IMR-90 (cell line): Measurements from ENCODE around the gene ARHGEF7. TPM values are rescaled to one million over a fixed set of nuclear protein-coding genes. Genes with fewer than 3 reads are reported as not detected.

Experiments
- ATAC-seq: fragments of 200-7000 bp; cut with Tn5 transposase; 2 replicates; pipeline ENCODE4 v1.9.1; 2020; ENCODE audit warnings: low read depth, mild to moderate bottlenecking, moderate library complexity
- BruUV-seq: library from RNA; stranded (reverse); fragments of 400-500 nt; replicated peaks from 2 replicates; lab custom pipeline; 2021; lab: Mats Ljungman, UMichigan
- CTCF ChIA-PET: fragments of 300-600 bp; formaldehyde crosslinking; extraction: SDS; loops from one replicate; lab custom pipeline; 2021; ENCODE audit warnings: antibody characterized with exemption; lab: Yijun Ruan, JAX
- POLR2A ChIA-PET: fragments of 300-600 bp; sonication (Branson Sonifier 250); formaldehyde crosslinking; loops from one replicate; lab custom pipeline; 2022; ENCODE audit warnings: antibody characterized with exemption; ENCODE audit not compliant: unreplicated experiment; lab: Charles Lee
- DNase-seq: peaks from one replicate; pipeline ENCODE4 v3.0.0; 2013
- H2AFZ ChIP-seq: replicated peaks from 2 replicates; pipeline ENCODE3; 2013; ENCODE audit warnings: low read length, mild to moderate bottlenecking; ENCODE audit not compliant: poor library complexity
- H2AK5ac ChIP-seq: 2 replicates; pipeline ENCODE4 v1.6.1; 2013; ENCODE audit warnings: low read depth, low read length, inconsistent platforms
- H2AK9ac ChIP-seq: replicated peaks from 2 replicates; pipeline ENCODE3; 2013; ENCODE audit warnings: mild to moderate bottlenecking, low read depth, low read length, moderate library complexity; ENCODE audit not compliant: poor library complexity
- H2BK120ac ChIP-seq: 2 replicates; pipeline ENCODE4 v1.6.1; 2013; ENCODE audit warnings: low read depth, low read length, inconsistent platforms
- H2BK15ac ChIP-seq: 3 replicates; pipeline ENCODE4 v1.6.1; 2013; ENCODE audit warnings: low read depth, low read length, inconsistent platforms
- H2BK20ac ChIP-seq: 2 replicates; pipeline ENCODE4 v1.6.1; 2013; ENCODE audit warnings: low read depth, mild to moderate bottlenecking, inconsistent platforms, low read length, moderate library complexity
- H2BK5ac ChIP-seq: 2 replicates; pipeline ENCODE4 v1.6.1; 2013; ENCODE audit warnings: mild to moderate bottlenecking, low read depth, low read length, inconsistent platforms; ENCODE audit not compliant: poor library complexity, severe bottlenecking
- H3K14ac ChIP-seq: replicated peaks from 2 replicates; pipeline ENCODE4 v1.6.1; 2013; ENCODE audit warnings: low read depth, low read length, inconsistent platforms
- H3K18ac ChIP-seq: 2 replicates; pipeline ENCODE4 v1.6.1; 2013; ENCODE audit warnings: low read depth, low read length, control low read depth
- H3K23ac ChIP-seq: 2 replicates; pipeline ENCODE4 v1.6.1; 2013; ENCODE audit warnings: low read depth, low read length, inconsistent platforms
- H3K27ac ChIP-seq: 2 replicates; pipeline ENCODE4 v1.5.1; 2013; ENCODE audit warnings: mild to moderate bottlenecking, control low read depth, low read length; ENCODE audit not compliant: insufficient read depth
- H3K27me3 ChIP-seq: 2 replicates; pipeline ENCODE4 v1.6.1; 2013; ENCODE audit warnings: low read length; ENCODE audit not compliant: control insufficient read depth, insufficient read depth
- H3K36me3 ChIP-seq: 2 replicates; pipeline ENCODE4 v1.6.1; 2013; ENCODE audit warnings: low read length, mixed read lengths; ENCODE audit not compliant: control insufficient read depth, insufficient read depth
- H3K4ac ChIP-seq: 2 replicates; pipeline ENCODE4 v1.6.1; 2013; ENCODE audit warnings: low read depth, low read length, inconsistent platforms
- H3K4me1 ChIP-seq: 2 replicates; pipeline ENCODE4 v1.6.1; 2013; ENCODE audit warnings: low read length, mixed read lengths; ENCODE audit not compliant: control insufficient read depth, insufficient read depth
- H3K4me2 ChIP-seq: 2 replicates; pipeline ENCODE4 v1.6.1; 2013; ENCODE audit warnings: low read depth, mild to moderate bottlenecking, control low read depth, low read length, moderate library complexity
- H3K4me3 ChIP-seq: 2 replicates; pipeline ENCODE4 v1.5.1; 2013; ENCODE audit warnings: low read depth, mild to moderate bottlenecking, control low read depth, low read length, moderate library complexity; ENCODE audit not compliant: insufficient read depth
- H3K56ac ChIP-seq: 2 replicates; pipeline ENCODE4 v1.6.1; 2013; ENCODE audit warnings: low read length, inconsistent platforms; ENCODE audit not compliant: insufficient read depth; ENCODE audit errors: extremely low read depth
- H3K79me1 ChIP-seq, 2 experiments: 2 replicates each; pipeline ENCODE4 v1.6.1; 2013; ENCODE audit warnings: low read length in 2 of 2, inconsistent platforms in 1 of 2, low read depth in 1 of 2
- H3K9ac ChIP-seq: 2 replicates; pipeline ENCODE4 v1.6.1; 2013; ENCODE audit warnings: low read depth, low read length, control low read depth
- H3K9me1 ChIP-seq: 2 replicates; pipeline ENCODE4 v1.6.1; 2013; ENCODE audit warnings: low read length, inconsistent platforms; ENCODE audit not compliant: insufficient read depth
- H3K9me3 ChIP-seq: 2 replicates; pipeline ENCODE4 v1.6.1; 2013; ENCODE audit warnings: low read length; ENCODE audit not compliant: control insufficient read depth, insufficient read depth
- H4K20me1 ChIP-seq: 2 replicates; pipeline ENCODE4 v1.6.1; 2013; ENCODE audit warnings: low read length, inconsistent platforms; ENCODE audit not compliant: insufficient read depth
- H4K5ac ChIP-seq: 2 replicates; pipeline ENCODE4 v1.6.1; 2013; ENCODE audit warnings: mild to moderate bottlenecking, low read depth, low read length, control low read depth
- H4K8ac ChIP-seq, 2 experiments: 2 replicates each; pipeline ENCODE4 v1.6.1; 2013; ENCODE audit warnings: low read depth in 2 of 2, low read length in 2 of 2, control low read depth in 1 of 2, inconsistent platforms in 1 of 2
- H4K91ac ChIP-seq: 2 replicates; pipeline ENCODE4 v1.6.1; 2013; ENCODE audit warnings: low read depth, low read length, inconsistent platforms; ENCODE audit not compliant: insufficient read depth
- BHLHE40 ChIP-seq: fragments of 150-350 bp; IDR thresholded peaks from 2 replicates; pipeline ENCODE4 v1.6.1; 2016; ENCODE audit warnings: mild to moderate bottlenecking, low read depth, low read length
- CEBPB ChIP-seq: IDR thresholded peaks from 2 replicates; pipeline ENCODE4 v1.6.1; 2012; ENCODE audit warnings: low read depth, low read length, improper control_type of control experiment
- CHD1 ChIP-seq: IDR thresholded peaks from 2 replicates; pipeline ENCODE4 v1.6.1; 2012; ENCODE audit warnings: low read depth, low read length, improper control_type of control experiment
- MAFK ChIP-seq: IDR thresholded peaks from 2 replicates; pipeline ENCODE4 v1.6.1; 2012; ENCODE audit warnings: low read depth, low read length, improper control_type of control experiment
- MAZ ChIP-seq: IDR thresholded peaks from 2 replicates; pipeline ENCODE4 v1.6.1; 2012; ENCODE audit warnings: low read depth, mild to moderate bottlenecking, low read length, improper control_type of control experiment, moderate library complexity, borderline replicate concordance
- MXI1 ChIP-seq: IDR thresholded peaks from 2 replicates; pipeline ENCODE4 v1.6.1; 2012; ENCODE audit warnings: low read depth, mild to moderate bottlenecking, low read length, moderate library complexity, borderline replicate concordance
- NFE2L2 ChIP-seq: fragments of 150-350 bp; IDR thresholded peaks from 2 replicates; pipeline ENCODE4 v1.6.1; 2016; ENCODE audit warnings: low read depth, mild to moderate bottlenecking, low read length
- POLR2A ChIP-seq: IDR thresholded peaks from 2 replicates; pipeline ENCODE4 v1.6.1; 2012; ENCODE audit warnings: mild to moderate bottlenecking, low read depth, low read length
- SMC3 ChIP-seq: fragments of 150-350 bp; IDR thresholded peaks from 2 replicates; pipeline ENCODE4 v1.6.1; 2016; ENCODE audit warnings: low read depth, mild to moderate bottlenecking, antibody characterized with exemption, low read length, moderate library complexity
- USF2 ChIP-seq: fragments of 150-350 bp; IDR thresholded peaks from 2 replicates; pipeline ENCODE4 v1.6.1; 2017; ENCODE audit warnings: mild to moderate bottlenecking, antibody characterized with exemption, low read length, low read depth
- WGBS, 2 experiments: methylation state at CpG; one replicate each; pipeline versions ENCODE4 v1.1.5 to v1.1.7; 2013; ENCODE audit warnings: missing lambda C conversion rate in 2 of 2; ENCODE audit not compliant: insufficient read length in 1 of 2; ENCODE audit errors: extremely low coverage in 2 of 2; 5-methylcytosine and 5-hydroxymethylcytosine counted together
- dilution Hi-C: fragments of 300-500 bp; cut with HindIII; formaldehyde crosslinking; loops from one replicate; pipeline ENCODE4 v1.14.3; 2018; ENCODE audit warnings: low sequenced_read_pairs; ENCODE audit not compliant: unreplicated experiment
- in situ Hi-C: fragments of 300-500 bp; cut with MboI; formaldehyde crosslinking; loops from 3 replicates; pipeline ENCODE4 v1.14.3; 2019; ENCODE audit warnings: low sequenced_read_pairs, inconsistent platforms, mixed read lengths
- intact Hi-C: fragments of 100-400 bp; cut with micrococcal nuclease; formaldehyde crosslinking; loops from 2 replicates; pipeline ENCODE4 v1.10.0; 2022
- polyA plus RNA-seq, 3 experiments: library from polyadenylated mRNA; depleted of rRNA; stranded (reverse); fragments of >200 nt; gene quantifications; 2 replicates each; pipeline ENCODE4 v1.2.3, GENCODE V29; 2012; ENCODE audit warnings: low replicate concordance in 1 of 3
- total RNA-seq: library from RNA; depleted of rRNA; stranded (reverse); fragments of >200 nt; gene quantifications from 2 replicates; pipeline ENCODE4 v1.2.3, GENCODE V29; 2012
- TF ChIP-seq, protein P1 (sequence below): conservative IDR thresholded peaks from 2 replicates; pipeline ENCODE4 v1.5.1; 2012; ENCODE audit warnings: mild to moderate bottlenecking, low read depth, low read length, improper control_type of control experiment
- TF ChIP-seq, protein P2 (sequence below): fragments of 150-350 bp; IDR thresholded peaks from 2 replicates; pipeline ENCODE4 v1.6.1; 2016; ENCODE audit warnings: low read depth, mild to moderate bottlenecking, low read length, moderate library complexity, borderline replicate concordance

The ARHGEF7 gene
- total and polyA plus RNA-seq, 2 of the 4 experiments (the other 2 are of a cell fraction): 32.9 to 59.0 TPM

GRCh38 chr13:111292710-111293485 lies 177.8 kb downstream of the ARHGEF7 start:
- H3K9me3 ChIP-seq: no peaks in the 10 kb centered on the region
- ATAC-seq: no peak
- peaks cover 5% of the 10 kb centered on the region; the same call in 1 of the 2 replicates for H3K9me1 ChIP-seq
- H2BK5ac ChIP-seq: no peak overlapping the region
- no peak overlapping the region for H3K56ac ChIP-seq
- in situ Hi-C loops (no loop called here), intact Hi-C loops (no loop called here), dilution Hi-C loops (no loop called here)
- no peak overlapping the region for H2BK15ac ChIP-seq
- no peak overlapping the region for H2AFZ ChIP-seq
- H2AK9ac ChIP-seq: no peak overlapping the region
- H2AK5ac ChIP-seq: no peak overlapping the region
- no peak overlapping the region for H3K4ac ChIP-seq
- no peak overlapping the region for H2BK120ac ChIP-seq
- no peak for DNase-seq
- ChIA-PET POLR2A (no interaction called here), CTCF (no interaction called here)
- no peak overlapping the region for H4K91ac ChIP-seq
- H3K27ac ChIP-seq: no peak overlapping the region
- no peak overlapping the region for H3K18ac ChIP-seq
- no TSS peak for BruUV-seq
- H3K4me1 ChIP-seq: no peaks in the 10 kb centered on the region
- no peak overlapping the region for H3K23ac ChIP-seq
- no peaks in the 10 kb centered on the region for H3K27me3 ChIP-seq
- no peaks in the 10 kb centered on the region for H4K20me1 ChIP-seq
- peaks cover 9 to 13% of the 10 kb centered on the region in 2 experiments; a peak in 1 of 4 replicates for H3K79me1 ChIP-seq
- no peak overlapping the region for H3K4me2 ChIP-seq
- 95% methylated on average over 7 of the region's 13 CpGs; no CpG with 5 or more reads in 1 of the 2 experiments for WGBS, 2 experiments
- no peak overlapping the region for H3K9ac ChIP-seq
- TF ChIP-seq, protein P1, sequence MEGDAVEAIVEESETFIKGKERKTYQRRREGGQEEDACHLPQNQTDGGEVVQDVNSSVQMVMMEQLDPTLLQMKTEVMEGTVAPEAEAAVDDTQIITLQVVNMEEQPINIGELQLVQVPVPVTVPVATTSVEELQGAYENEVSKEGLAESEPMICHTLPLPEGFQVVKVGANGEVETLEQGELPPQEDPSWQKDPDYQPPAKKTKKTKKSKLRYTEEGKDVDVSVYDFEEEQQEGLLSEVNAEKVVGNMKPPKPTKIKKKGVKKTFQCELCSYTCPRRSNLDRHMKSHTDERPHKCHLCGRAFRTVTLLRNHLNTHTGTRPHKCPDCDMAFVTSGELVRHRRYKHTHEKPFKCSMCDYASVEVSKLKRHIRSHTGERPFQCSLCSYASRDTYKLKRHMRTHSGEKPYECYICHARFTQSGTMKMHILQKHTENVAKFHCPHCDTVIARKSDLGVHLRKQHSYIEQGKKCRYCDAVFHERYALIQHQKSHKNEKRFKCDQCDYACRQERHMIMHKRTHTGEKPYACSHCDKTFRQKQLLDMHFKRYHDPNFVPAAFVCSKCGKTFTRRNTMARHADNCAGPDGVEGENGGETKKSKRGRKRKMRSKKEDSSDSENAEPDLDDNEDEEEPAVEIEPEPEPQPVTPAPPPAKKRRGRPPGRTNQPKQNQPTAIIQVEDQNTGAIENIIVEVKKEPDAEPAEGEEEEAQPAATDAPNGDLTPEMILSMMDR: no peak
- no peak for TF ChIP-seq NFE2L2
- TF ChIP-seq MAFK: no peak
- no peak for TF ChIP-seq MAZ
- no peak for TF ChIP-seq SMC3
- no peak for TF ChIP-seq MXI1
- TF ChIP-seq, protein P2, sequence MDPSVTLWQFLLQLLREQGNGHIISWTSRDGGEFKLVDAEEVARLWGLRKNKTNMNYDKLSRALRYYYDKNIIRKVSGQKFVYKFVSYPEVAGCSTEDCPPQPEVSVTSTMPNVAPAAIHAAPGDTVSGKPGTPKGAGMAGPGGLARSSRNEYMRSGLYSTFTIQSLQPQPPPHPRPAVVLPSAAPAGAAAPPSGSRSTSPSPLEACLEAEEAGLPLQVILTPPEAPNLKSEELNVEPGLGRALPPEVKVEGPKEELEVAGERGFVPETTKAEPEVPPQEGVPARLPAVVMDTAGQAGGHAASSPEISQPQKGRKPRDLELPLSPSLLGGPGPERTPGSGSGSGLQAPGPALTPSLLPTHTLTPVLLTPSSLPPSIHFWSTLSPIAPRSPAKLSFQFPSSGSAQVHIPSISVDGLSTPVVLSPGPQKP: no peak
- no peak for TF ChIP-seq USF2
- no peak for TF ChIP-seq BHLHE40
- TF ChIP-seq CHD1: no peak
- no peak for TF ChIP-seq POLR2A
- TF ChIP-seq CEBPB: no peak
- H4K8ac ChIP-seq: no peak overlapping the region
- no peak overlapping the region for H3K14ac ChIP-seq
- no peak overlapping the region for H4K5ac ChIP-seq
- H3K36me3 ChIP-seq: peaks cover 30% of the 10 kb centered on the region
- no peak overlapping the region for H3K4me3 ChIP-seq
- no peak overlapping the region for H2BK20ac ChIP-seq
